COLO829 (cell line): ENCODE results near the gene GOLGA8K.
"Not testable (repeated sequence)": the region's sequence is repeated elsewhere in the genome, so short reads cannot be mapped to it uniquely, and the experiment has no call there.

Experiments
- DNase-seq: peaks from one replicate; pipeline ENCODE4 v3.0.0; 2012; ENCODE audit warnings: low spot score

GOLGA8K gene

GRCh38 chr15:32356909-32357308 is 46.2 kb downstream of the GOLGA8K start:
- DNase-seq, result not testable (repeated sequence)

GRCh38 chr15:32352748-32353147 is 50.3 kb downstream of the GOLGA8K start:
- DNase-seq, result not testable (repeated sequence)

GRCh38 chr15:32350563-32351220 is 52.4 kb downstream of the GOLGA8K start:
- not testable (repeated sequence) for DNase-seq

- DNase-seq, result not testable (repeated sequence)
These were observed 56.1 kb downstream of the GOLGA8K start for GRCh38 chr15:32347037-32347436.

- DNase-seq, result not testable (repeated sequence)
These were observed 57.0 kb downstream of the GOLGA8K start for GRCh38 chr15:32345978-32346547.

GRCh38 chr15:32343921-32344320 is 59.2 kb downstream of the GOLGA8K start:
- DNase-seq, result not testable (repeated sequence)
